B cell (primary cell): ENCODE measurements around the gene EHD1. TPM values are rescaled to one million over a fixed set of nuclear protein-coding genes. Genes with fewer than 3 reads are reported as not detected.

ENCODE experiments used
- ATAC-seq: fragments of 200-7000 bp; cut with Tn5 transposase; one replicate; pipeline ENCODE4 v1.10.0; 2021; ENCODE audit warnings: low read depth, mild to moderate bottlenecking, moderate number of reproducible peaks, moderate library complexity
- CTCF ChIA-PET: fragments of 350-600 bp; sonication (Branson Sonifier 250); formaldehyde crosslinking; loops from one replicate; lab custom pipeline; 2021; ENCODE audit warnings: antibody characterized with exemption, inconsistent platforms; lab: Charles Lee
- POLR2A ChIA-PET: fragments of 350-600 bp; sonication (Branson Sonifier 250); formaldehyde crosslinking; loops from one replicate; lab custom pipeline; 2021; ENCODE audit warnings: antibody characterized with exemption; lab: Charles Lee
- DNase-seq: peaks from one replicate; pipeline ENCODE4 v3.0.0; 2013
- H2AFZ ChIP-seq: 2 replicates; pipeline ENCODE4 v1.6.1; 2012; ENCODE audit warnings: mild to moderate bottlenecking, low read depth, low read length; ENCODE audit not compliant: insufficient read depth, poor library complexity, severe bottlenecking
- H3K27ac ChIP-seq, 2 donors: 1 replicate in 1 of 2; 2 replicates in 1 of 2; pipeline ENCODE4 v1.5.1; 2012 to 2013; ENCODE audit warnings: low read length in 2 of 2, mild to moderate bottlenecking in 2 of 2, moderate library complexity in 1 of 2
- H3K27me3 ChIP-seq, 4 experiments: fragments of 200-600 bp in 1 of 4; sonication (generic) in 1 of 4; replicated peaks in 1 of 4; 1 replicate in 2 of 4; 2 replicates in 2 of 4; pipeline versions ENCODE4 v1.6.1 to v1.7.0; 2013 to 2016; ENCODE audit warnings: low read length in 3 of 4, mild to moderate bottlenecking in 2 of 4, mixed read lengths in 1 of 4, moderate library complexity in 1 of 4; ENCODE audit not compliant: insufficient read depth in 4 of 4, control insufficient read depth in 3 of 4; ENCODE audit errors: control extremely low read depth in 1 of 4
- H3K36me3 ChIP-seq, 2 experiments: replicated peaks in 1 of 2; 1 replicate in 1 of 2; 2 replicates in 1 of 2; pipeline versions ENCODE4 v1.6.1 to v1.7.1; 2013; ENCODE audit warnings: low read length in 1 of 2; ENCODE audit not compliant: insufficient read depth in 2 of 2, control insufficient read depth in 1 of 2; ENCODE audit errors: control extremely low read depth in 1 of 2, extremely low read depth in 1 of 2
- H3K4me1 ChIP-seq, 2 donors: fragments of 200-600 bp in 1 of 2; sonication (generic) in 1 of 2; 1 replicate in 1 of 2; 2 replicates in 1 of 2; pipeline versions ENCODE4 v1.5.1 to v1.6.1; 2013 to 2017; ENCODE audit warnings: low read length in 2 of 2; ENCODE audit not compliant: control insufficient read depth in 2 of 2, insufficient read depth in 2 of 2
- H3K4me2 ChIP-seq: replicated peaks from 2 replicates; pipeline ENCODE3; 2012; ENCODE audit warnings: mild to moderate bottlenecking, low read depth, low read length; ENCODE audit not compliant: poor library complexity, severe bottlenecking
- H3K4me3 ChIP-seq, 5 experiments: fragments of 200-600 bp in 1 of 5; sonication (generic) in 1 of 5; 1 replicate in 3 of 5; 2 replicates in 2 of 5; pipeline versions ENCODE4 v1.5.1 to v1.7.0; 2011 to 2016; ENCODE audit warnings: low read length in 4 of 5, mild to moderate bottlenecking in 4 of 5, low read depth in 2 of 5, control low read depth in 1 of 5, moderate library complexity in 1 of 5; ENCODE audit not compliant: insufficient read depth in 1 of 5; ENCODE audit errors: control extremely low read depth in 1 of 5, extremely low read depth in 1 of 5
- H3K79me2 ChIP-seq: fragments of 200-600 bp; sonication (generic); one replicate; pipeline ENCODE4 v1.6.0; 2016; ENCODE audit warnings: low read length; ENCODE audit not compliant: control insufficient read depth, insufficient read depth
- H3K9ac ChIP-seq: fragments of 200-600 bp; sonication (generic); 2 replicates; pipeline ENCODE4 v1.6.1; 2017; ENCODE audit warnings: mild to moderate bottlenecking, low read length, moderate library complexity
- H3K9me3 ChIP-seq, 3 donors: one replicate each; pipeline versions ENCODE4 v1.6.1 to v1.7.1; 2013; ENCODE audit warnings: low read length in 2 of 3; ENCODE audit not compliant: control insufficient read depth in 2 of 3, insufficient read depth in 1 of 3; ENCODE audit errors: control extremely low read depth in 1 of 3
- H4K20me1 ChIP-seq: 2 replicates; pipeline ENCODE4 v1.6.0; 2012; ENCODE audit warnings: mild to moderate bottlenecking, low read length; ENCODE audit not compliant: insufficient read depth, control insufficient read depth, poor library complexity, severe bottlenecking
- H3K27ac Mint-ChIP-seq: one replicate; pipeline ENCODE4 v1.8.0; 2021; ENCODE audit warnings: mixed read lengths
- H3K27me3 Mint-ChIP-seq: one replicate; pipeline ENCODE4 v1.8.0; 2021; ENCODE audit warnings: mixed read lengths
- H3K4me1 Mint-ChIP-seq: one replicate; pipeline ENCODE4 v1.8.0; 2021; ENCODE audit warnings: mixed read lengths
- H3K4me3 Mint-ChIP-seq: one replicate; pipeline ENCODE4 v1.8.0; 2021; ENCODE audit warnings: mixed read lengths
- H3K9me3 Mint-ChIP-seq: one replicate; pipeline ENCODE4 v1.8.0; 2022; ENCODE audit warnings: mixed read lengths; ENCODE audit not compliant: insufficient read depth
- EZH2 ChIP-seq: IDR thresholded peaks from 2 replicates; pipeline ENCODE4 v1.6.1; 2012; ENCODE audit warnings: borderline replicate concordance, low read depth, mild to moderate bottlenecking, moderate library complexity, low read length; ENCODE audit not compliant: insufficient read depth, poor library complexity, severe bottlenecking
- WGBS: methylation state at CpG from one replicate; pipeline ENCODE4 v1.1.5; 2013; ENCODE audit warnings: missing lambda C conversion rate; ENCODE audit not compliant: insufficient coverage; 5-methylcytosine and 5-hydroxymethylcytosine counted together
- intact Hi-C: fragments of 100-400 bp; cut with micrococcal nuclease; formaldehyde crosslinking; loops from one replicate; pipeline ENCODE4 v1.10.0; 2022
- polyA plus RNA-seq: library from polyadenylated mRNA; depleted of rRNA; stranded (reverse); fragments of >200 nt; gene quantifications from 2 replicates; pipeline ENCODE4 v1.2.3, GENCODE V29; 2012
- total RNA-seq, 2 donors: library from RNA; stranded (reverse); fragments of 120-200 nt in 1 of 2; gene quantifications; 1 replicate in 1 of 2; 2 replicates in 1 of 2; pipeline versions ENCODE4 v1.2.3 to v1.2.4, GENCODE V29; 2013 to 2022
- TF ChIP-seq, protein P1 (sequence below): fragments of 200-600 bp; IDR thresholded peaks from one replicate; pipeline ENCODE4 v1.8.0; 2022; ENCODE audit warnings: antibody characterized with exemption, mild to moderate bottlenecking

Gene EHD1
- total and polyA plus RNA-seq, 2 donors (not counting 1 experiment from before 2014, with no cell fraction given): 208 to 280 TPM

GRCh38 chr11:64911142-64911541, 32.7 kb upstream of the EHD1 start:
- no peak overlapping the region for H3K27ac Mint-ChIP-seq
- Histone ChIP-seq H3K4me2 (no peak overlapping the region), H3K27me3 (no peaks in the 10 kb centered on the region), H3K4me3 (no peak overlapping the region), H3K9ac (no peak overlapping the region), H2AFZ (no peak overlapping the region), H3K36me3 (peaks cover 0 to 69% of the 10 kb centered on the region in 2 experiments), H3K4me1 (peaks cover 7 to 12% of the 10 kb centered on the region in 2 donors), H3K79me2 (peaks cover 13% of the 10 kb centered on the region), H3K27ac (no peak overlapping the region), H3K9me3 (no peaks in the 10 kb centered on the region), H4K20me1 (no peaks in the 10 kb centered on the region)
- whole genome bisulfite sequencing: over 99% methylated on average over 7 of the region's 7 CpGs
- no peak overlapping the region for H3K4me3 Mint-ChIP-seq
- ChIA-PET POLR2A (no interaction called here), CTCF (interaction anchor here (0.6 kb wide), 1 partner anchor 355 kb away, joined by 3 read pairs; no protein-coding TSS in a partner anchor)
- DNase-seq (no peak), ATAC-seq (no peak)
- H3K27me3 Mint-ChIP-seq: no peaks in the 10 kb centered on the region
- H3K4me1 Mint-ChIP-seq: peaks cover 14% of the 10 kb centered on the region
- intact Hi-C loops: loop anchor here (10.0 kb wide), 1 partner anchor 204 kb away; the partner anchor contains the start of genes TM7SF2 and ZNHIT2
- TF ChIP-seq, protein P1, sequence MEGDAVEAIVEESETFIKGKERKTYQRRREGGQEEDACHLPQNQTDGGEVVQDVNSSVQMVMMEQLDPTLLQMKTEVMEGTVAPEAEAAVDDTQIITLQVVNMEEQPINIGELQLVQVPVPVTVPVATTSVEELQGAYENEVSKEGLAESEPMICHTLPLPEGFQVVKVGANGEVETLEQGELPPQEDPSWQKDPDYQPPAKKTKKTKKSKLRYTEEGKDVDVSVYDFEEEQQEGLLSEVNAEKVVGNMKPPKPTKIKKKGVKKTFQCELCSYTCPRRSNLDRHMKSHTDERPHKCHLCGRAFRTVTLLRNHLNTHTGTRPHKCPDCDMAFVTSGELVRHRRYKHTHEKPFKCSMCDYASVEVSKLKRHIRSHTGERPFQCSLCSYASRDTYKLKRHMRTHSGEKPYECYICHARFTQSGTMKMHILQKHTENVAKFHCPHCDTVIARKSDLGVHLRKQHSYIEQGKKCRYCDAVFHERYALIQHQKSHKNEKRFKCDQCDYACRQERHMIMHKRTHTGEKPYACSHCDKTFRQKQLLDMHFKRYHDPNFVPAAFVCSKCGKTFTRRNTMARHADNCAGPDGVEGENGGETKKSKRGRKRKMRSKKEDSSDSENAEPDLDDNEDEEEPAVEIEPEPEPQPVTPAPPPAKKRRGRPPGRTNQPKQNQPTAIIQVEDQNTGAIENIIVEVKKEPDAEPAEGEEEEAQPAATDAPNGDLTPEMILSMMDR: no peak
- no peak for TF ChIP-seq EZH2
- H3K9me3 Mint-ChIP-seq: no peaks in the 10 kb centered on the region

DNA sequence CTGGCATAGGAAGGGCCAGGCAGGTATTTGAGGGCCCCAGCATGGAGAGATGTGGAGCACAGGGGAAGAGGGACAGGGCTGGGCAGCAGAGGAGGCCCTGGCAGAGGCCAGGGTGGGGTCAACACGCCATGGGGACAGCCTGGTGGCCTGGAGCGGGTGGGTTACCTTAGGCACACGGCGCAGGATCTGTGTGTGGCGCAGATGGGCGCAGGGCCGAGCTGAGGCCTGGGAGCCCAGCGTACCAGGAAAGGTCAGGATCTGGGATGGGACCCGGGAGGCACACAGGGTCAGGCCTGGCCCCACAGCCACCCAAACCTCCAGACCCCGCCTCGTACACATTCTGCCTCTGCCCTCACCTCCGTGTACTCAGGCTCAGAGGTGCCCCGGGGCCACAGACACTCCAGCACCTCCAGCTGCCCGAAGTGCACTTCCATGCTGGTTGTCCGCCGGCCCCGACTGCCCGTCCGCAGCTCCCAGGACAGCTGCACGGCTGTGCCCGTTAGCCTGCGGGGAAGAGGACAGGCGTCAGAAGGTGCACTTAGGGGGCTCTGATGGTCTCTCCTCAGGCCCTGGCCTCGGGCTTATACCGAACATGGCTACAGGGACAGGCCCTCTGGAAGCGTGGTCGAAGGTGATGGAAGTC, 32.2 kb upstream of the EHD1 start:
- Histone ChIP-seq H3K9me3 (no peaks in the 10 kb centered on the region), H3K4me2 (no peak overlapping the region), H3K36me3 (peaks cover 0 to 75% of the 10 kb centered on the region in 2 experiments), H3K79me2 (peaks cover 8% of the 10 kb centered on the region), H2AFZ (no peak overlapping the region), H3K4me1 (peaks cover under 1 to 6% of the 10 kb centered on the region in 2 donors), H3K27ac (no peak overlapping the region), H3K27me3 (no peaks in the 10 kb centered on the region), H4K20me1 (no peaks in the 10 kb centered on the region), H3K9ac (no peak overlapping the region), H3K4me3 (no peak overlapping the region)
- Mint-ChIP-seq H3K9me3 (no peaks in the 10 kb centered on the region), H3K27me3 (no peaks in the 10 kb centered on the region), H3K27ac (no peak overlapping the region), H3K4me3 (no peak overlapping the region), H3K4me1 (peaks cover 8% of the 10 kb centered on the region)
- intact Hi-C loops: loop anchor here (10.0 kb wide), 1 partner anchor 204 kb away; the partner anchor contains the start of genes TM7SF2 and ZNHIT2
- DNase-seq: no peak
- WGBS: 98% methylated on average over 26 of the region's 27 CpGs
- ChIA-PET CTCF (interaction anchor here (1.7 kb wide), 1 partner anchor 86 kb away, joined by 4 read pairs; the partner anchor contains the start of gene BATF2), POLR2A (no interaction called here)
- TF ChIP-seq, protein P1: no peak
- no peak for TF ChIP-seq EZH2
- no peak for ATAC-seq
